DMS53 treated with DMSO at 0.1 percent for 48 hours (cell line): ENCODE results near the gene UMODL1.

ENCODE experiments used
- DNase-seq: peaks from one replicate; lab custom pipeline; 2025; ENCODE audit not compliant: unreplicated experiment; lab: John Stamatoyannopoulos, UW

UMODL1 gene

DNA sequence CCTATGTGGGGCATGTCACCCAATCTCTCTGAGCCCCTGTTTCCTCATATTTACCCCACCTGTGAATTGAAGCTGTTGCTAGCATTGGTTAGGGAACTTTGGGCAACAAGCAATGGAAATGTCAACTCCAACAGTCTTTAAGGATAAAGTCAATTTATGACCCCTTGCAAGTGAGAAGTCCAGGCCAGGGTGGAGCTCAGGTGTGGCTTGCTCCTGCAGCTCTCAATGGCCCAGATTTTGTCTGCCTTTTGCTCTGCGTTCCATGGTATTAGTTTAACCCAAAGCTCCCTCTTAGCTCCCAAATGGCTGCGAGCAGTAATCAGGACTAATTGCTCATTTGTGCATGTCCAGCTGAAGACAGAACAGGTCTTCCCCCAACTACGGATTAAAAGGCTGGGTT is 77.5 kb downstream of the UMODL1 start:
- no peak for DNase-seq

DNA sequence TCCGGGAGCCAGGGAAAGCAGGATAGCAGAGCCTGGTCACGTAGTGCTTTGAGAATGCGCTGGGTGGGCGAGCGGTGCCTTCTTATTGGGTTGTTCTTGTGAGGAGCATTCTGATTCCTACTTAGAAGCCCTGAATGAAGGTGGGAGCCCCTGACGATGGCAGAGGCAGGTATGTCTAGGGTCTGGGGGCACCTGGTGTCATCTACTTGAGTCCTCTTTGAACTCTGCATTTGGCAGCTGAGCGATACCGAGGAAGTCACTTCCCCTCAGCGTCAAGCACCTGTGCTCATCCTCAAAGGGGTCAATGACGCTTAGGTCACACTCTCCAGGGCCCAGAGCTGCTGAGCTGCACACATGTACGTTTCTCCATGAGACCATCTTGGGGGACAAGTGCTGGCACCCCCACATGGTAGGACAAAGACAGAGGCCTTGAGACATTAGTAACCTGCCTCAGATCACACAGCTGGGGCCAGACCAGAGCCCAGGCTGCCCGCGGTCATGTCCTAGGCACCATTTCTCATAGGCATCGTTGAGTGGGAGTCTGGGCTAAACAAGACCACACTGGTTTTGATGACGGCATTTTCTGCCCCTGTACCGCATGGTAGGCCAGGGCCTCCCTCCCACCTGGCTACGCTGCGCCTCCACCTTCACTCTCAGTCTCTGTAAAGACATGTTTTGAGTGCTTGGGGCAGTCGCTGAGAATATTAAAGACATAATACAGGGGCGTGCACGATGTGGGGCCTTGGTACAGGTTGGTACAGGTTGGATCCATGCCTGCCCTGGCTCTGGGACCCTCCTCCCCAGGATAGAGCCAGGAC is 78.7 kb downstream of the UMODL1 start:
- no peak for DNase-seq

DNA sequence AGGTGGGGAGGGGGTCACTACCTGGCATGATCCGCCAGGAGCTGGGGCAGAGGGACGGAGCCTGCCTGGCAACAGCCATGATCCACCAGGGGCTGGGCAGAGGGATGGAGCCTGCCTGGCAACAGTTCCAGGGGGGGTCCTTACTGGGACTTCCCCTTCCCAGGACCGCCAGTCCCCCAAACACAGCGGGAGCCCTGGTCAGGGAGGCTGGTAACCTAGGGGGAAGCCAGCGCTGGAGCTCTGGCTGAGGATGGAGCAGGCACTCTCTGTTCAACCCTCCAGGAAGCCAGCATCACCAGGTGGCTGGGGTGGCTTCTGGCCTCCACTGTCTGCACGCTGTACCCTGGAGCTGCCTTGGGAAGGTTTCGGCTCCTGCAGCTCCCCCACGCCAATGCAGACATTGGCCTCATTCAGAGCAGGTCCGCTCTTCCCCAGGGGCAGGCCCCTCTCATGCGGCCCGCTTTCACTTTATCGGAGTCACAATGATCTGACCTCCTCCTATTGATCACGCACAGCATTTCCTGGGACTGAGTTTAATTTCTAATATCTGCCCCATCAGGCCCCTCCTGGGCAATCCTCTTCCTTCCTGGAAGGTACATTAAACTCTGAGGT is 79.5 kb downstream of the UMODL1 start:
- DNase-seq: no peak

DNA sequence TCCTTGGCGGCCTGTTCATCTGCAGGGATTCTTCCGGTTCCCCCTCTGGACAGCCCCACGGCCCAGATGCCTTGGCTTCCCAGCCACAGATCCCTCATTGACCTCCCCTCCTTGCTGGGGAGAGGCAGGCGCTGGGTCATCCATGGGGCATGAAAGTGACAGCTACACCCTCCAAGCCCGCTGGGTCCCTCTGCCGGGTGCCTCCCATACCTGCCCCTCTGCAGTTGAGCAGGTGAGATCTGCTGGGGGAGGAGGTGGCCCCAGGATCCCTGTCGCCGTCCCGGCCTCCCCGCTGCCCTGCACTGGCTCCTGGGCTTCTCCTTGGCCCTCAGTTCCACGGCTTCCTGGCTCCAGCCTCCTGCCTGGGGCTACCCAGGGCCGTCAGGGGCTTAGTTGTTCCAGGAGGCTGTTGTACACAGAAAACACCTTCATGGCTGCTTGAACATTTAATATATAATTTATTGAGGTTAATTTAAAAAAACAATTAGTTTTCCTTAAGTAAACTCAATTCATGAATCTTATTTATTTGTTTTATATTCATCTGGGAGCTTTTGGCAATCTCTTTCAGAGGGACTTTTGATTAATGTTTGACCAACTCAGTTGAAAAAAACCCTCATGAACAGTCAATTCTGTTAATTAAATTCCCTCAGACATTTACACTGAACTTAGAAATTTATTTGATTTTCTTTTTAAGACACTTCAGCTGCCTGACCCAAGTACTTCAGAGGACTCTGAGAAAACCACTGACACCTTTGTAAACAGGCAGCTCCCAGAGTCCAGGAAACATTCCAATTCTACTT is 80.2 kb downstream of the UMODL1 start:
- peak; percentile 5 for DNase-seq

DNA sequence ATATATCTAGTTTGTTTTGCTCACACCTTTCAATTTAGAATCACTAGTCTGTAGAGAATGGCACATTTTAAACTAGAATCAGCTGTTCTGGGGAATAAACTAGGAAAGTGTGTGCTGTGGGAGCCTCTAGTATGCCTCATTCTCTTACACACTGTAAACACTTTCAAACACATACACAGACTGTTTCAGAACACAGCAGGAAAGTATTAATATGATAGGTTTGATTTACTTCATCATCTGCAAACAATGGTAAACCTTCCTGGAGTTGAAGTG is 80.8 kb downstream of the UMODL1 start:
- no peak for DNase-seq

DNA sequence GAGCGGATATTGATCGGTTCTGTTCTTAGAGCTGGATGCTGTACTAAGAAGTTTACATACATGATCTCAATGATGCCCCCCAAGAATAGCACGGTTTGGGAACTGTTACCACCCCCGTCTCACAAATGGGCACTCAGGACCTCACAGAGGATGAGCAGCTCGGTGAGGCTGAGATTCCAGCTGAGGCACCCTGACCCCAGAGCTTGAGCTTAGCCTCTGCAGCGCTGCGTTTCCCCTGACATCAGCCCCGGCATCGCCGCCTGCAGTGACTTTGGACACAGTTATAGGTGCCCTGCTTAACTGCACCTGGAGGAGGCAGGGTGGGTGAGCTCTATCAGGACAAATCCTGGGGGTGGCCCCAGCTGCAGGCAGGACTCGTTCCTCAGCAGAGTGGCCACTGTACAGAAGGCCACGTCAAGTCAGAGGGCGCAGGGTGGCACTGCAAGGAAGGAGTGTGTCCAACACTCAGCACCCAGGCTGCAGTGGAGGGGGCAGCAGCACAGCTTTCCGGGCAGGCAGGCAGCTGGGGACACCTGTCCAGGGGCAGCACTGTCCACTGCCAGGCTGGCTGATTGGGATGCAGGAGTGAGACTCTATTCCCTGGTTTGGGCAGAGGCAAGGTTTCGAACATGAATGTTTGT is 82.0 kb downstream of the UMODL1 start:
- no peak for DNase-seq

DNA sequence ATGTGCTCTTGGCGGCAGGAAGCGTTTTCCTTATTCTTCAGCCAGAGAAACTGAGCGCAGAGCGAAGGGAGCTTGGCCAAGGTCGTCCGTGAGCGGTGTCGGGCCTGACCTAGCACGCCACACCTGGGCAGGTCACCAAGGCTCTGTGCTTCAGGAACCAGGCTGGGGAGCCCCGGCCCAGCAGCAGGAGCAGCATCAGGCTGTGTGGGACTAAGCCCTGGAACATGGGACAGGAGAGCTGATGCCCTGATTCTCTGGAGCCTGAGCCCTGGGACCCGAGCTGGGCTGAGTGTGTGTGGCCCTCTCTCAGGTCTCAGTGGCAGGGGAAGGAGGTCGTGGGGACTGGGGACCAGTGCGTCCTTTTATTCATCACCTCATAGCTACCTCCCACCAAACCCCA is 82.6 kb downstream of the UMODL1 start:
- DNase-seq: no peak

DNA sequence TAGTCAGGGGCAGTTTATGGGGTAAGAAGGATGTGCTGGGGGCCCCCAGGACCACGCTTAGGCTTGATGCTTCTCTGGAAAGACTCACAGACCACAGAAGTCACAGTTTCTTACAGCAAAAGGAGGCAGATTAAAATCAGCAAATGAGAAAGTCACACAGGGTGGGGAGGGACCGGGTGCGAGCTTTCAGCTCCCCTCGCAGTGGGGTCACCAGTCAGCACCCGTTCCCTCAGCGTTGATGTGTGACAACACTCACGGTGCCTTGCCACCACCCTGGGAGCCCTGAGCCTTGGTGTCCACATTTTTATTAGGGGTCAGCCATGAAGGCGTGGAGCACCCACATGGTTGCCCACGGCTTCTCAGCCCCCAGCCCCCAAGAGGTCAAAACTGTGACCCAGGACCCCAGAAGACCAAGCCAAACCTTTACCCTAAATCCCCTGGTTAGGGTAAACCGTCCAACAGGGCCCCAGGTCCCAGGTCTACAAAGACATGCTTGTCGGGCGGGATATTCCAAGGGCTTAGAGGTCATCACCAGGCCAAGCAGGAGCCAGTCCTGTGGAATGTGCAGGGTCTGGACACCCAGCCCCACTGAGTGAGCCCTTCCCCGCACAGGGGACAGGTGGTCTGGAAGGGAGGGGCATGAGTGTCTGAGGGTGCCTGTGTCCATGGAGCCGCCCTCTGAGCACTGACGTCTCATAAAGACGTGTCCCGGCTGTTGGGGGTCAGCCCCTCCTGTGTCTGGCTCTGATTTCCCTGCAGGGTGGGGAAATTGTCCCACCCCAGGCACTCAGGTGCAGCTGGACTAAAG is 83.3 kb downstream of the UMODL1 start:
- DNase-seq: no peak

DNA sequence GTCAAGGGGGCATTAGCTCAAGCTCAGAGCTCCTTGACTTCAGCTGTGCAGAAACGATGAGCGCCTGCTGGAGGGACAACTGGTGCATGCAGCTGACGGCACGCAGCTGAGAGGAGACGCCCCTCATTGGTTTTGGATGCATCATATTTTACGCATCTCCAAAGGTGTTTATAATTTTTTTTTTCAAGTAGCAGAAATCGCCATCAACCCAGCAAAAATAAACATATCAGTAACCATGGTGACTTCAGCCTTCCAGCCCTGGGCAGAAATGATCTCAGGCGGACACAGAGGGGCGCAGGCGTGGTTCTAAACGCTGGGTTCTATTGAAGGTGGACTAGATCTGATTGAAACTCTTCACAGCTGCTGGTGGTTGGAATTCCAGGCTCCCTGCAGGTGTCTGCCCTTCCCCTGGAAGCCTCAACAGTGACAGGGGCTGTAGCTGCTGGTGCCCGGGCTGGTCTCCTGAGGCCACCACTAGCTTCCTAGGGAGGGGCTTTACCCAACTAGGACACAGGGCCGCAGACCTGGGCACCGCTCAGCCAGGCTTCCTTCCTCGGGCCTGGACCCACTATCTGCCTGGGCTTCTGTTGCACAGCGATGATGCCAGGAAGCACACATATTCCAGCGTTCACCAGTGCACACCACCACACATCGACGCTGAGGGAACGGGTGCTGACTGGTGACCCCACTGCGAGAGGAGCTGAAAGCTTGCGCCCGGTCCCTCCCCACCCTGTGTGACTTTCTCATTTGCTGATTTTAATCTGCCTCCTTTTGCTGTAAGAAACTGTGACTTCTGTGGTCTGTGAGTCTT is 84.1 kb downstream of the UMODL1 start:
- DNase-seq: no peak

DNA sequence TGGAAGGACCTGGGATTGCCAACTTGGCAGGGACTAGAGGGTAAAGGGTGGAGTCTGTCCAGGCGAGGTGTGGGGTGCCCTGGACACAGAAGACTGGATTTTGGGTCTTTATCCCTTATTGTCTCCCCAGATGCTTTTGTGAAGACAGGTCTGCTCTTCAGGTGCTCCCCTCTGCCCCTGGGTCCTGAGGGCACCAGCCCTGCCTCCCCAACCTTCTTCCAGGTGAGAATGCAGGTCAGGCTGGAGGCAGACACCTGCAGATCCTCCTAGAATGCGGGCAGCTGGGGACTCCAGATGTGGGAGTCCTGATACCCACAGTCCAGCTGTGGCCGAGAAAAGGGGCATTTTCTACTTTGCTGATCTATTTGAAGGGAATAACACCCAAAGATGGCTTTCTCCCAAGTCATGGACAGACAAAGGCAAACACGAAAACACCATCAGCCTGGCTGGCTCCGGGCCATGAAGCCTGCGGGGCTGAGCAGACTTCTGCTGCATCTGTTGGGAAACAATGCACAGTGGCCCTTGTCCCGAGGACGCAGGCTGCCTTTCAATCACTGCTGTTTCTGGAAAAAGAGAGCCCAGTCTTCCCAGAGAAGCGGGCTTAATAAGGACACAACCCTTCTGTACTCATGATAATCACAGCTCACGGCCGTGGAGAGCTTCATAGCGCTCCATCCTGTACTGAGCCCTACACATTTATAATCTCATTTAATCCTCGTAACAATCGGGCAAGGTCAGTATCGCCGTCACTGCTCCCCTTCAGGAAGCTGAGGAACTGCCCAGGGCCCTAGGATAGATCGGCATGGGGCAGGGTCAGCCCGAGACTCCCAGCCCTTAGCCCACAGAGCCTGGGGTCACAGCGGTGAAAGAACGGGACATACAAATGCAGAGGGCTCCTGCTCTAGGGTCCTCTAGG is 85.8 kb downstream of the UMODL1 start:
- DNase-seq: no peak

DNA sequence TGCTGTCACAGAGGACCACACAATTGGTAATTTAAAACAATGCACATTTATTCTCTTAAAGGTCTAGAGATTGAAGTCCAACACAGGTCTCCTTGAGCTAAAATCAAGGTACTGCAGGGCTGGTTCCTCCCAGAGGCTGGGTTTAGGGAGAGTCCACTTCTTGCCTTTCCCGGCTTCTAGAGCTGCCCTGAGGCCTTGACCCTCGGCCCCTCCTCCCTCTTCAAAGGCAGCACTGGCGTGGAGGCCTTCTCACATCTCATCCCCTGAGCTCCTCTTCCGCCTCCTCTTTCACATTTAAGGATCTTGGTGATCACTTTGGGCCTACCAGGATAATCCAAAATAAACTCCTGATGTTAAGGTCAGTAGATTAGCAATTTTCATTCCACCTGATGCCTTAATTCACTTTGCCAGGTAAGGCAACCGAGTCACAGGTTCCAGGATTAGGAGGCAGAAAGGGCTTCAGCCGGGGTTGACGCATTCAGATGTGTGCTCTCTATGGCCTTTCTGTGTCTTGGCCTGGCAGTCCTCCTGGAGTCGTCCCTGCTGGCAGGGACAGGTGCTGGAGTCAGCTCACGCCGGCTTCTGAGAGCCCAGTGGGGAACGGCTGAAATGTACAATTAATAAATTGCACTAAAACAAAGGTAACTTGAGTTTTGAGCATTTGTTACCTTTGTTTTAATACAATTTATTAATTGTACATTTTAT is 86.6 kb downstream of the UMODL1 start:
- no peak for DNase-seq

DNA sequence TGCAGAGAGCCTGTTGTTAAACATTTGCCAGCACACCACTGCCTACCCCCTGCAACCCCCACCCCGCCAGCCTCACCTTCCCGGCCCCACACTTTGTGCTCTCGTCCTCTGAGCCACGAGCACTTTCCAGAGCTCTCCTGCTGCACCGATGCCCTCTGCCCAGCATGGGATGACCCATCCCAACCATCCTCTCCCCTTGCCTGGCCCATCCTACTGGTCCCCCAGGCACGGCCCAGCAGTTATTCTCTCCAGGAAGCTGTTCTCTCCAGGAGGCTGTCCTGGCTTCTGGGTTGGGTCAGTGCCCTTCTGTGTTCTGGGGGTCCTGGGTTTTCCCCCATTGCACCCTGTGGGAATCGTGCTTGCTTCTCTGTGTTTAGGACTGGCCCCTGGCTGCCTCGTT is 87.7 kb downstream of the UMODL1 start:
- DNase-seq: no peak

DNA sequence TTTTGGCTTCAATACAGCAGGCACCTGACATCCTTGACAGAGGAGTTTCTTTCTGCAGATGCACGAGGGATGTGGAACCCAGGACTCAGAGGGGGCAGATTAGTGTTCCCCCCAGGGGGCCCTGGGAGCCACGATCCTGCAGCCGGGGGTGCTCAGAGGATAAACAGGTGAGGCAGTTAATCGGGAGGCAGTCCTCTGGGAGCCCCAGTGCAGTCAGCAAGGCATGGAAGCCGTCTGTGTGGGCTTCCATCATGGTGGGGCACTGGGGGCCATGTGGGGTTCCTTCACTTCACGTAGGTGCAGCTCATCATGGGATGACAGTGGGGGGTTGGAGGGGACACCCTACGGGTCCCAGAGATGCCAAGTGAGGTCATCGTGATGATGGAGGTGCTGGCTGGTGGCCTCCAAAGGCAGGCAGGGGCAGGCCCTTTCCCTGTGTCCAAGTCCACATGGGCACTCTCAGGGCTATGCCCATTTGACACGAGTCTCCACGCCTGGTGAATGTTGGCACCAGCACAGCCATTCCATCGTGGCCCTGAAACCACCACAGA is 88.5 kb downstream of the UMODL1 start:
- no peak for DNase-seq

DNA sequence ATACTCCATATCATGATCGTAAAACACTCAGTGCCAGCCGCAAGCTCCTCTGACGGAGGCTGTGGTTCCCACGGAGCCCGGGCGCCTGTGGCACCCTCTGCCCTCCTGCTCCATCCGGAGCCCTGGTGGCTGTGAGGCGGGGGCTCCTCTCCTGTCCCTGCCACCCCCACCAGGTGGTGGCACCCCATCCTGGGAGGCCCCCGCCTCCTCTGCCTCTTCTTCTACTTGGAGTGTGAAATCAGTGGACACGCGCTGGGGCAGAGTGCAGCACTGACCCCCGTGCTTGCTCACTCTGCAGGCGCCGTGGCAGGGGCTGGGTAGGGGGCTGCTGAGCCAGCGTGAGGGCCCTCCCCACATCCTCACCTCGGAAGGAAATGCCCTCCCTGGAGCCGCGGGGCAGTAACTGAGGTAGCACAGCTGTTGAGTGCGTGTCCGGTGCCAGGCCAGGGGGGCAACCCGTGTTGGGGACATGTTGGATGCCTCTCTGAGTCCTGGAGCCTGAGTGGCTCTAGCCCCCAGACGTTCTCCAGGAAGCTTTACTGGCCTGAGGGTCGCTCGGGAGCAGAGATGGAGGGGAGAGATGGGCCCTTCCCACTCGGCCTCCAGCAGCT is 89.1 kb downstream of the UMODL1 start:
- DNase-seq: no peak

DNA sequence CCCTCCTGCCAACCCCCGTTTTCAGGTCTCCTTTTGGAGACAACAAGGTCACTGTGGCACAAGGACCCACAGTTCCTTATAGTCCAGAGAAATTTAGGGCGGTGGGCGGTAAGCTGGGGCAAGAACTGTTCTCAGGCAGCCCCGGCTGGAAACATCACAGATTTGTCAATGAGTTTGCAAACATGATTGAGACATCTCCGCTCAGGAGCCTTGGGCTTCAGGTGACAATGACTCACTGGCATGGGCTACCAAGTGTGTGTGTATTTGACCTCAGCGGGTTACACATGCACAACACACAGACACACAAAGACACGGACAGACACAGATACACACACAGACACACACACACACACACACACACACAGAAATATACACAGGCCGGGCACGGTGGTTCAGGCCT is 89.6 kb downstream of the UMODL1 start:
- DNase-seq: no peak

DNA sequence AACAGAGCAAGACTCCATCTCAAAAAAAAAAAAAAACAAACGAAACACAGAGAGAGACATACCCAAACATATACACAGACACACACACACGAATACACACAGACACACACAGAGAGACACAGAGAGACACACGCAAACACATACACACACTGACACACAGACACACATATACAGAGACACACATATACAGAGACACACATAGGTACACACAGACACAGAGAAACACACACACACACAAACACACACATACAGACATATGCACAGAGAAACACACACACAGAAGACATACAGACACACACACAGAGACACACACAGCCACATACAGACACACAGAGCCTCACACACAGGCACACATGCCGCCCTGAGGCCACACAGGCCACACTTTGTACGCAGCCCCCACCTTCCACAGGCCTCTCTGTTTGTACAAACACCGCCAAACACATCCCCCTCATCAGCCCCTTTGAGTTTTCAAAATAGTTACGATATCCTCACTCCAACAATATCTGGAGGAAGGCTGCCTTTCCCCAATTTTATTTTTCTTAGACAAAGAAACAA is 90.4 kb downstream of the UMODL1 start:
- no peak for DNase-seq

DNA sequence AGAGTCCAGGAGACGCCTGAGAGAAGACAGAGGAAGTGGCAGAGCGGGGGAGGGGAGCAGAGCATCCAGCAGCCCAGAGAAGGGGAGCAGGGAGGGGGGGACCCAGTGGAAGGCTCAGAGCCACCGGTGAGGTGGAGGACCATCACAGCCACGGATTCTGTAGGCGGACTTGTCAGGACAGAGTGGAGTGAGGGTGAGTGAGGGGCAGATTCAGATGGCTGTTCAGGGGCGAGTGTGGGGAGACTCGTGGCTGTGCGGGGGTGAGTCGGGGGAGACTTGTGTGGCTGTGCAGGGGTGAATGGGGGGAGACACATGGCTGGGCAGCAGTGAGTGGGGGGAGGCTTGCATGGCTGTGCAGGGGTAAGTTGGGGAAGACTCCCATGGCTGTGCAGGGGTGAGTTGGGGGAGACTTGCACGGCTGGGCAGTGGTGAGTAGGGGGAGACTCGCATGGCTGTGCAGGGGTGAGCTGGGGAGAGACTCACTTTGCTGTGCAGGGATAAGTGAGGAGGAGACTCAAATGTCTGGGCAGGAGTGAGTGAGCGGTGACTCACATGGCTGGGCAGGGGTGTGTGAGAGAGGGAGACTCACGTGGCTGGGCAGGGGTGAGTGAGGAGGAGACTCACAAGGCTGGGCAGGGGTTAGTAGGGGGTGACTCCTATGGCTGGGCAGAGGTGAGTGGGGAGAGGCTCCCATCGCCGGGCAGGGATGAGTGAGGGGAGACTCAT is 91.0 kb downstream of the UMODL1 start:
- no peak for DNase-seq
